AG04450 (cell line): ENCODE measurements around the gene RNGTT. TPM values are rescaled to one million over a fixed set of nuclear protein-coding genes. Genes with fewer than 3 reads are reported as not detected.

ENCODE experiments used
- CTCF ChIA-PET: fragments of 300-600, 350-600 bp; formaldehyde crosslinking; extraction: SDS; loops from one replicate; lab custom pipeline; 2022; ENCODE audit warnings: antibody characterized with exemption, inconsistent platforms; lab: Charles Lee
- POLR2A ChIA-PET: fragments of 350-600 bp; formaldehyde crosslinking; extraction: SDS; loops from one replicate; lab custom pipeline; 2021; ENCODE audit warnings: antibody characterized with exemption, inconsistent platforms; lab: Yijun Ruan, JAX
- DNase-seq: peaks from one replicate; pipeline ENCODE4 v3.0.0-alpha.2; 2011; ENCODE audit warnings: low read depth, low spot score
- H3K27ac ChIP-seq: one replicate; pipeline ENCODE4 v1.5.1; 2012; ENCODE audit warnings: low read depth, low read length, control low read depth
- H3K27me3 ChIP-seq: one replicate; pipeline ENCODE4 v1.6.0; 2012; ENCODE audit warnings: low read length; ENCODE audit not compliant: control insufficient read depth, insufficient read depth
- H3K4me3 ChIP-seq: 2 replicates; pipeline ENCODE4 v1.5.1; 2011; ENCODE audit warnings: mild to moderate bottlenecking, low read depth, low read length, control low read depth
- H3K9me3 ChIP-seq: 2 replicates; pipeline ENCODE4 v1.5.1; 2012; ENCODE audit warnings: low read length; ENCODE audit not compliant: control insufficient read depth, insufficient read depth
- CTCF ChIP-seq: IDR thresholded peaks from 2 replicates; pipeline ENCODE4 v1.5.1; 2011; ENCODE audit warnings: low read depth, low read length, control low read depth, inconsistent platforms
- polyA plus RNA-seq: library from polyadenylated mRNA; depleted of rRNA; stranded (reverse); fragments of >200 nt; gene quantifications from 2 replicates; pipeline ENCODE4 v1.2.3, GENCODE V29; 2011

Gene RNGTT
- polyA plus RNA-seq, 1 experiment: 11.2 TPM

DNA sequence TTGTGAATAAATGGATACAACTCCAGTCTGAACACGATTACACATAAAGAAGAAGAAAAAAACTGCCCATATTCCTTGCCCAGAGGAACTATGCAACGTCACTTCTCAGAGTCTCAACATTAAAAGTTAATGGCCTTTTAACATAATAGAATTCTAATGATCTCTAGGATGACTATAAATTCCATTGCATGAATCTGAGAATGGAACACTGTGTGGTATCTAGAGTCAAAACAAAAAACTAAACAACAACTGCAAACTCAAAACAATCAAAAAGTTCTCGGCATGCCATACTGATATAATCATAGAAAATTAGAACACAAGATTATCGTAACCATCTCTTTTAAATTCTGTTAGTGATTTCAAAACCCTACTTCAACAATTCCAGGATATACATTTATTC lies 283.6 kb downstream of the RNGTT start:
- TF ChIP-seq CTCF: no peak
- H3K27me3 ChIP-seq: no peaks in the 10 kb centered on the region
- POLR2A ChIA-PET: no interaction called here
- no peak overlapping the region for H3K4me3 ChIP-seq
- DNase-seq: no peak
- H3K9me3 ChIP-seq: no peaks in the 10 kb centered on the region
- no peak overlapping the region for H3K27ac ChIP-seq
- CTCF ChIA-PET: no interaction called here

DNA sequence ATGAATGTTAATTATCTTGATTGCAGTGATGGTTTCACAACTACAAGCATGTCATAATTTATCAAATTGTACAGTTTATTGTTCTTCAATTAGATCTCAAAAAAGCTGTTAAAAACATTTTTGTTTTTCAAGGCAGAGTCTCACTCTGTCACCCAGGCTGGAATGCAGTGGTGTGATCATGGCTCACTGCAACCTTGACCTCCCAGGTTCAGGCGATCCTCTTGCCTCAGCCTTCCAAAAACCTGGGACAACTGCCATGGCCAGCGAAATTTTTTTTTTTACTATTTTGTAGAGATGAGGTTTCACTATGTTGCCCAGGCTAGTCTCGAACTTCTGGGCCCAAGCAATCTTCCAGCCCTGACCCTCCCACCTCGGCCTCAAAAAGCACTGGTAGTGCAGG lies 286.1 kb downstream of the RNGTT start:
- Histone ChIP-seq H3K27me3 (no peaks in the 10 kb centered on the region), H3K9me3 (no peaks in the 10 kb centered on the region), H3K27ac (no peak overlapping the region), H3K4me3 (no peak overlapping the region)
- no peak for TF ChIP-seq CTCF
- DNase-seq: no peak
- ChIA-PET CTCF (no interaction called here), POLR2A (no interaction called here)

DNA sequence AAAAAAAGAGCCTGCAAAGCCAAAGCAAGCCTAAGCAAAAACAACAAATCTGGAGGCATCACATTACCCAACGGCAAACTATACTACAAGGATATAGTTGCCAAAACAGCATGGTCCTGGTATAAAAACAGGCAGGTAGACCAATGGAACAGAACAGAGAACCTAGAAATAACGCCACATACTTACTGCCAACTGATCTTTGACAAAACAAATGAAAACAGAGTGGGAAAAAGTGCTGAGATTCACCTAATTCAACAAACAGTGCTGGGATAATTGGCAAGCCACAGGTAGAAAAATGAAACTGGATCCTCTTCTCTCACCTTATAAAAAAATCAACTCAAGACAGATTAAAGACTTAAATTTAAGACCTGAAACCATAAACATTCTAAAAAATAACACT lies 291.8 kb downstream of the RNGTT start:
- CTCF ChIA-PET: interaction anchor here (0.7 kb wide), 1 partner anchor 125 kb away, joined by 3 read pairs; no protein-coding TSS in a partner anchor
- Histone ChIP-seq H3K9me3 (peaks cover 7% of the 10 kb centered on the region; the same call in 1 of the 2 replicates), H3K4me3 (no peak overlapping the region), H3K27me3 (no peaks in the 10 kb centered on the region), H3K27ac (no peak overlapping the region)
- no peak for TF ChIP-seq CTCF
- DNase-seq: no peak
- POLR2A ChIA-PET: no interaction called here

GRCh38 chr6:88670369-88670768 lies 293.0 kb downstream of the RNGTT start:
- H3K9me3 ChIP-seq: peaks cover 7% of the 10 kb centered on the region; the same call in 1 of the 2 replicates
- no peak for TF ChIP-seq CTCF
- no peak overlapping the region for H3K4me3 ChIP-seq
- ChIA-PET POLR2A (no interaction called here), CTCF (no interaction called here)
- no peaks in the 10 kb centered on the region for H3K27me3 ChIP-seq
- H3K27ac ChIP-seq: no peak overlapping the region
- no peak for DNase-seq

DNA sequence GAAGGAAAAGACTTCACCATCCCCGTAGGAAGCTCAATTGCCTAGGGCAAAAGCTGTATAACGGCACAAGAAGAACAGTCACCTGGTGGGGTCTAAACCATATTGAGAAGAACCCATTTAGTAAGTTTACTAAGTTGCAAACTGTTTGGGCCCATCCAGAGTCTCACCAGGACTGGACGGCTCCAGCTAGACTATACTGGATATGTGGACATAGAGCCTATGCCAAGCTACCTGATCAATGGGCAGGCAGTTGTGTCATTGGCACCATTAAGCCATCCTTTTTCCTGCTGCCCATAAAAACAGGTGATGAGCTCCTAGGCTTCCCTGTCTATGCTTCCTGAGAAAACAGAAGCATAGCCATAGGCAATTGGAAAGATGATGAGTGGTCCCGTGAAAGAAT lies 293.9 kb downstream of the RNGTT start:
- no peak overlapping the region for H3K4me3 ChIP-seq
- DNase-seq: no peak
- no peak for TF ChIP-seq CTCF
- peaks cover 7% of the 10 kb centered on the region; the same call in 1 of the 2 replicates for H3K9me3 ChIP-seq
- no peak overlapping the region for H3K27ac ChIP-seq
- ChIA-PET POLR2A (no interaction called here), CTCF (no interaction called here)
- H3K27me3 ChIP-seq: no peaks in the 10 kb centered on the region
